ENCODE results near the gene KCNJ9. TPM values are rescaled to one million over a fixed set of nuclear protein-coding genes. Genes with fewer than 3 reads are reported as not detected.
"Not testable (repeated sequence)": the region's sequence is repeated elsewhere in the genome, so short reads cannot be mapped to it uniquely, and the experiment has no call there.

KCNJ9 gene
- not detected for total RNA-seq

DNA sequence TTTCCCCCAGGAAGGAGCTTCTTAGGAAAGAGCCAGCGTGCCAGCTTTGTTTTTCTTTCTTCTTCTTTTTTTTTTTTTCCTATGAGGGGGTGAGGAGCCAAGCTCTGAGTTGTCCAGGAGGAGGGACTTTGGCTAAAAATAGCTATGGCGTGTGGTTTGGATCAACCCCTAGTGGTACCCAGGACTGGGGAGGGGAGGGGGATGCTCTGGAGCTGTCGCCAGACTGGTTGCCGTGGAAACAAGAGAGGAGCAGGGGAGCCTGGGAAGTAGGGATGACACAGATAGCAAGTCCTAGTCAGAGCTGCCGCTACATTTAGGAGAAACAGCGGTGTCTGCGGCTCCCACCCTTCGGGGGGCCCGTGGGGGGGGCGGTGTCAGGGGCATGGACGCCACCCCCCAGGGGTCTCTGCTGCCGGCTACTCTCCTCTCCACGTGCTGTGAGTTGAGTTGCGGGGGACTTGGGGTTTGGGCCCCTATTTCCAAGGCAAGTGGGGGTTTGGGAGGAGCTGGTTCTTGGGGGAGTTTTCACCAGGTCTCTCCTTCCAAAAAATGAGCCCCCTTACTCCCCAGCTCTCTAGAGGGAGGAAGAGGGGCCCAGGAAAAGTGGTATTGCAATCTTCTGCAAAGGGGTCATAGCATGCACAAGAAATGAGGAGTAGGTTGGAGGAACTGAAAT, at the start of gene KCNJ9:
Gene KCNJ9 (plus strand): TSS at position 278 of the 676 bp plus-strand sequence. CDS start 2,493 bp downstream, outside the sequence.
- POLR2A ChIA-PET, result no interaction called here
- CTCF ChIA-PET, result interaction anchor here (0.7 to 7.0 kb wide), 4 partner anchors 29 to 49 kb away, joined by 3 to 56 read pairs (median 3); partner anchors contain the start of gene PIGM

DNA sequence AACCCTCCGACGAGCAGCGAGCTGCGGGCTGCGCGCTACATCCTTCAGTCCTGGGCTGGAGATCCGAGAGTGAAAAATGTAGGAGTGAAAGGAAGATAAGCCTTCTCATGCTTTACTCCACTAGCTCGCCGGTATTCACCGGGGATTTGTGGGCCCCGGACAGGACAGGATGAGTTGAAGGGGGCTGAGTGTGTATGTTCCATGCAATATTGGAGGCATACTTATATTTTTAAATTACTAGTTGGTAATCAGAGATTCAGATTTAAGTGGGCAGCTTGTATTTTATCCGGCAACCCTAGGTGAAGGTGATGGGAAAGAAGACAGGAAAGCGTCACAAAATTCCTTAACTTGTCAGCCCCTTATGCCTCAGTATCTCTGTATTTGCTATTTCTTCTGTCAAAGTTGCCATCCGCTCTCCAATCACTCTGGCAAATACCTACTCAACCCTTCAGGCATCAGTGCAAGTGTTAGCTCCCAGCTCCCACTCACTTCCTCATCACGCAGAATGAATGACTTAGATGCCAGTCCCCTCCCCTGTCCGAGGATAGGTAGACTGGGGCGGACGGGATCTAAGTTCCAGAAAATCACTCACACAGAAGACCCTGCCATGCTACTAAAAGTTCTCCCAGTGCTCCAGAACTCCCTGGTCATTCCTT, 49.0 kb upstream of the KCNJ9 start:
- CTCF ChIA-PET, result interaction anchor here (1.0 to 2.2 kb wide), 5 partner anchors 10 to 49 kb away, joined by 3 to 14 read pairs (median 4); partner anchors contain the start of gene KCNJ9
- POLR2A ChIA-PET, result interaction anchor here (0.8 kb wide), 1 partner anchor 38 kb away, joined by 3 read pairs; no protein-coding TSS in a partner anchor

DNA sequence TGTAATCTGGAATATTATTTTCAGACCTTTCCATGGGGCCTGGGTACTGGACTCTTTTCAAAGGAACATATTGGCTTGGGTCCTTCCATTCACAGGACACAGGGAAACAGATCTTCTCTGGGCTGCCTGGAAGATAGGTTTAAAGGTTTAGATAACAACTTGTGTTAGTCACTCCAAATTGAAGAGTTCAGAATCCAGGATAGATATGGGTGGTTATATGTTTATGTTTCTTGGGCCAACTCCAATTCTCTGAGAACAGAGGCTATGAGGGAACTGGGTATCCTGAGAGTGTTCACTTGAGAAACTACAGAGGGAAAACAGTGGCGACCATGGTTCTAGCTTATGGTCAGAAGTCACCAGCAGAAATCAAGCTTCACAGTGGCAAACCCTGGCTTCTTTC, 40.9 kb upstream of the KCNJ9 start:
- ChIA-PET CTCF (no interaction called here), POLR2A (no interaction called here)

DNA sequence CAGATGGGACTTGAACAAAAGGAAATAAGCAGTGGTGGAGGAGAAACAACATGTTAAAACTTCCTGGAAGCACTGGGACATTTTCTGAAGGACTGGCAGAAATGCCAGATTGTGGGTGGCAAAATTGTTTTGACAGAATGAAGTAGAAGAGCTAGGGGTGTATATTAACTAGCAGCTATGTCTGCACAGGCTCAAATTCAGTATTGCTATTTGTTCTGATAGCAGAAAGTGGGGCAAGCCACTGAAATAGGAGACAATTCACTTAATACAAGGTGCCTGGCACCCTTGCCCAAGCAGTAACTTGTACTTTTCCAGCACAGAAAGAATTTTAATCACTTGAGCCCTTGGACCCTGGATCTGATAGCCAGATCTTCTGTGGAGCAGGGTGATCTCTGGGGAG, 37.8 kb upstream of the KCNJ9 start:
- POLR2A ChIA-PET, result no interaction called here

DNA sequence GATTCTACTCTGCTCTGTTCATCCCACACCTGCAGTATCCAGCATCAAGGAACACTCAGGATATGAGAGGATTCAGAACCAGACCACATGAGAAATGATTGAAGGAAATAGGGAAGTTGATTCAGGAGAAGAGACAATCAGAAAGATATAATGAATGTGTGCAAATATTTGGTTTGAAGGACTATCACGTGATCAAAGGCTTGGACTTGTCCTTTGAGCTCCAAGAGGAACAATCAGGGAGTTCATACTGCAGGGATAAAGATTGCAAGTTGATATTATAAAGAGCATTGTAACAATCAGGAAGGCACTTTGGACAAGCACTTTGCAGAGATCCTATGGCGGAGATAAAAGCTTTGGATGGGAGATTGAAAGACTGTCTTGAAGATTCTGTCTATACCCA, 35.7 kb upstream of the KCNJ9 start:
- POLR2A ChIA-PET, result no interaction called here
- CTCF ChIA-PET, result interaction anchor here (1.1 to 4.2 kb wide), 12 partner anchors 8 to 40 kb away, joined by 3 to 56 read pairs (median 5); partner anchors contain the start of genes KCNJ9 and PIGM

More for the DNA sequence above, 37.8 kb upstream of the KCNJ9 start:
- CTCF ChIA-PET, result no interaction called here

DNA sequence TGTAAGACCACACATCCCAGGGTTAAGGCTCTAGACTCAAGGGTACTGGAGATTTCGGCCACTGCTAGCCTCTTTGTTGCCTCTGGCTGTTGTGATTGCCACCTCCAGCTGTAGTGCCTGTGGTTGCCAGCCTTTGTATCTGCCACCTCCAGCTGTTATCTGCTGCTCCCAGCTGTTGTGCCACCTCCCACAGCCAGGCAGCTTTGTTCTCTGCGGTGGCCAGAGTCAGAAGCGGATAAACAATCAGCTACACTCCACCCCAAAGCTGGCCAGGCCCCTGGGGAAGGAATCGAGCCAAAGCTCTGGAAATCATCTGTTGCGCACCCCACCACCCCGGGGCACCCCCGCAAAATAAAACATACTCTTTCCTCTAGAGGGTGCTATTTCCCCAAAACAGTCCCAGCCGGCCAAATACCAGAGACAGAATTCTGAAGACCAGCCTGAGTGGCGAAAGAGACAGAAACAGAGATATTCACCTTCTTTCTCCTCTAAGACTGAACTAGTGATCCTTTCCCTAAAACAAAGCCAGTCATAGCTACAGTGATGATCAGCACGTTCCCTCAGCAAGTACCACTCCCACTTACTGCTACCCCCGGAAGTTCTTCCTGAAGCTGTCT, 34.7 kb upstream of the KCNJ9 start:
- ChIA-PET POLR2A (no interaction called here), CTCF (interaction anchor here (0.5 to 4.2 kb wide), 19 partner anchors 8 to 142 kb away, joined by 3 to 56 read pairs (median 4); partner anchors contain the start of genes IGSF8, KCNJ9 and PIGM)

DNA sequence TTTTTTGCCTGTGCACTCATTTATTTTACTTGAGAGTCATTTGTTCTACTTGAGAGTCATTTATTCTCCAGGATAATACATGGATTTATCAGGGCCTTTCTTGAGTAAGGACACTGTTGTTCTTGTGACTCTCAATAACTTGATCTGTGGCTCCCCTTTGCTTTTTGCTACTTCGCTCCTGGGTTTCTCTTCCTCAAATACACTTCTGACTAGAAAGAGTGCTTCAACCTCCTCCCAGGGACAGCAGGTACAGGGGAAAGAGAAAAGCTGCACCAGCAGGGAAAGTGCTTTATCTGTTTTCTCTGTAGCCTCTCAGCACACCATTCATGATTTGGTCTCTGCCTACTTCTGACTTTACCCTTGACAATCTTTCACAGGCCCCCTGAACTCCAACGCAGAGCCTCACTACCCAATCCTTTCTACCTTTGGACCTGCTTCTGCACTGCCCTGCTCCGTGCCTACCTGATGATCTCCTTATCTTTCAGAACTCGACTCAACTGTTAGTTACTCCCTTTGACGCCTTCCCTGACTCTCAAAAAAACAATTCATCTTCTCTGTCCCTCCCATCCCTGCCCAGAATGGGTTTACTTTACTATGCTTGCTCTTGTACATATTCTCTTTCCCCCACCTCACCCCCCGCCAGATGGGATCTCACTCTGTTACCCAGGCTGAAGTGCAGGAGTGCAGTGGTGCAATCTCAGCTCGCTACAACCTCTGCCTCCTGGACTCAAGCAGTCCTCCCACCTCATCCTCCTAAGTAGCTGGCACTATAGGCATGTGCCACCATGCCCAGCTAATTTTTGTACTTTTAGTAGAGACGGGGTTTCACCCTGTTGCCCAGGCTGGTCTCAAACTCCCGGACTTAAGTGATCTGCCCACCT, 34.0 kb upstream of the KCNJ9 start:
- CTCF ChIA-PET, result interaction anchor here (0.5 to 4.2 kb wide), 11 partner anchors 7 to 143 kb away, joined by 3 to 56 read pairs (median 7); partner anchors contain the start of genes KCNJ9 and PIGM

DNA sequence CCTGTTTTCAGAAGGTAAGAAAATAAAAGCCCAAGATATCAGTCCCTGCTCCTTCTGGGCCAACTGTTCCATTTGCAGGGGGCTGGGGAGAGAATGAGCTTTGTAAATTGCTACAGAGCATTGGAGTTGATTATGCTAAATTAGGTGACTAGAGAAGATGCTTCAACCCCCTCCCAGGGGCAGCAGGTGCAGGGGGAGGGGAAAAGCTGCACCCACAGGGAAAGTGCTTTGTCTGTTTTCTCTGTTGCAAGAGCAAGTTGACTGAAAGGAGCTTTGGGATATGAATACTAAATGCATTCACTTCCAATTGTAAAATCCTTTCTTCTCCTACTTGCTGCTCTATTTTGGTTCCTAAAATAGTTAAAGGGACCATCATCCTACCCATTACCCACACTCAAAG, 33.0 kb upstream of the KCNJ9 start:
- ChIA-PET CTCF (interaction anchor here (4.2 kb wide), 1 partner anchor 38 kb away, joined by 37 read pairs; no protein-coding TSS in a partner anchor), POLR2A (no interaction called here)

More for the DNA sequence above, 34.0 kb upstream of the KCNJ9 start:
- POLR2A ChIA-PET, result no interaction called here

DNA sequence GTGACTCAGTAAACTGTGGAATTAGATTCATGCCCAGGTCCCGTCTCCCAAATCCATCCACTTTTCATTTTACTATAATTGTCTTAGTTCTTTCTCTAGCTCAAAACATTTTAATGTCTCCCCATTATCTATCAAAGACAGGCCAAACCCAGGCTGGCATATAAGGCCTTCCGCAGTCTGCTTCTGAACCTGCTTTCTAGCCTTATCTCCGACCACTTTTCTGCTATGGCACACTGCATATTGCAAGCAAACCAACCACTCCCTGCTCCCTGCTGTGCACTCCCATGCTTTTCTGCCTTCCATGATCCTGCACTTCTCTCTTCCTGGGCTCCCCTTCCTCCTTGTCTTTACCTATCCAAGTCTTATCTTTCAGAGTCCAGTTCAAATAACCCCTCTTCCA, 32.2 kb upstream of the KCNJ9 start:
- ChIA-PET POLR2A (no interaction called here), CTCF (interaction anchor here (4.2 kb wide), 1 partner anchor 37 kb away, joined by 37 read pairs; no protein-coding TSS in a partner anchor)

DNA sequence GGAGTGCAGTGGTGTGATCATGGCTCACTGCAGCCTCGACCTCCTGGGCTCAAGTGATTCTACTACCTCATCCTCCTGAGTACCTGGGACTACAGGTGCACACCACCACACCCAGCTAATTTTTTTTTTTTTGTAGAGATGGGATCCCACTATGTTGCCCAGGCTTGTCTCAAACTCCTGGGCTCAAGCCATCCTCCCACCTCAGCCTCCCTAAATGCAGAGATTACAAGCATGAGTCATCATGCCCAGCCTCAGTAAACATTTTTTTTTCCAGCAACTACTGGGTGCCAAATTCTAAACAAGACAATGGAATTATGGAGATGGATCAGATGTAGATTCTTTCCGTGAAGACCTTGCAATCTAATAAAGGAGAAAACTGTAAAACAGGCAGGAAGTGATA, 31.2 kb upstream of the KCNJ9 start:
- CTCF ChIA-PET, result interaction anchor here (1.2 to 1.3 kb wide), 2 partner anchors 28 to 35 kb away, joined by 3 read pairs; no protein-coding TSS in a partner anchor
- POLR2A ChIA-PET, result not testable (repeated sequence)

DNA sequence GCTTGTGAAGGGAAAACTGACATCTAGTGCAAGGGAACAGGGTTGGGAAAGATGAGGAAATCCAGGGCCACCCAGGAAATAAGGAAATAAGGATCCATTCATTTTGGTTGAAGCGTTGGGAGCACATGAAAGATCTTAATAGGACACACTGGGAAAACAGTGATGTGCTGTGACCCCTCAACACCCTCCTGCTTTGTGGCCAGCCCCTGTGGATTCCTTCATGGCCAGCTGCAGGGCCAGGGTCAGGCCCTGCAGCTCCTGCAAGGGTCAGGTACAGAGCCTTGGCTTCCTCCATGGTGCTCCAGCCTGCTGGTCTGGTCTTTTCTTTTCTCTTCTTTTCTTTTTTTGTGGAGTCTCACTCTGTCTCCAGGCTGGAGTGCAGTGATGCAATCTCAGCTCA, 30.7 kb upstream of the KCNJ9 start:
- CTCF ChIA-PET, result interaction anchor here (1.2 to 1.3 kb wide), 2 partner anchors 28 to 35 kb away, joined by 3 read pairs; no protein-coding TSS in a partner anchor
- POLR2A ChIA-PET, result no interaction called here

DNA sequence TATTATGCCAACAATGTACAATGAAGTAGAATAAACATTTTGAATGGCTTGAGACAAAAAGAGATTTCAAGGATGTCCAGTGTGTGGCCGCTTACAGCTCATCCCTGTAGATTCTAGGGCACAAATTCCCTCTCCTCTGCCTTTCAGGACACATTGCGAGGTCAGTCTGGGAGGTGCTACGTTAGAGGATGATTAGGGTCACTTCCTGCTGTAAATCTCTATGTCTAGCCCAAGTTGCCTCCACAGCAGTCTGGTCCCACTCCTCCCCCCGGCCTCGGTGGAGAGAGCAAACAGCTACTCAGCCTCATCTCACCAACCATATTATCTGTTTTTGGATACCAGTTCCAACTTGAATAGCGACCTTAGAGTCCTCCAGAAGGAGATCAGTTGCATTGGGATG, 28.4 kb upstream of the KCNJ9 start:
- ChIA-PET POLR2A (no interaction called here), CTCF (interaction anchor here (0.8 to 1.0 kb wide), 2 partner anchors 14 to 29 kb away, joined by 3 read pairs; partner anchors contain the start of gene KCNJ9)

DNA sequence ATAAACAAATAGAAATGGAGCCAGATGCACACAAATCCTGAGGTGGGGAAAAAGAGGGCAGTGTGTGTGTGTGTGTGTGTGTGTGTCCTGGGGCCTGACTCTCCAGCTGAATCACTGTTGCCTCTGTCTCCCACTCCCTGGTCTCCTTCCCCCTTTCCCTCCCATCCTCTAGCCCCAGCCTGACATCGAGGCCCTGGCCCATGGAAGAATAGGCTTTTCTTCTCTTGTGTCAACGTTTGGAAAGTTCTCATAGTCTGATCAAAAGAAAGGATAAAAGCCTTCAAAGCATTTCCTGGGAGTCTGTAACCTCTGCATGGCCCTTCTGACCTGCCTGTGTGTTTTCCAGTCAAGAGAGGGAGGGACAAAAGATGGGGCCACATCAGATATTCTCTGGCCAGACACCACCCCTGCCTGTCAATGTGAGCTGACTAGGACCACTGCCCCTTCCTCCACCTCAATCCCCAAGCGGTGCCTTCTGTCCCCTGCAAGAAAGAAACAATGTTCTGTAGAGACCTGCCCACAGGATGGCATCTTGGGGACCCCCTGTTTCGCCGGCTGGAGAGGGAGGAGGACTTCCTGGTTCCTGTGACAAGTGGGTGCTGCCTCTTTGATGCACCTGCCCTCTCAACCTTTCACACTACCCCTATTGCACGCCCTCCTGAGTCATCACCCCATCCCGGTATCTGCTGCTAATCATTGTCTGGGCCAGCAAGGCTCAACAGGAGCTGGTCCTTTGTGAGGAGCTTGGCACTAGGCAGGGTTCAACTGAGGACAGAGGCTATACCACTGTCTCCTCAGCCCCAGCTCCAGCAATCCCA, 27.6 kb upstream of the KCNJ9 start:
- POLR2A ChIA-PET, result no interaction called here
- CTCF ChIA-PET, result interaction anchor here (1.2 to 1.6 kb wide), 2 partner anchors 7 to 32 kb away, joined by 4 to 7 read pairs; no protein-coding TSS in a partner anchor

DNA sequence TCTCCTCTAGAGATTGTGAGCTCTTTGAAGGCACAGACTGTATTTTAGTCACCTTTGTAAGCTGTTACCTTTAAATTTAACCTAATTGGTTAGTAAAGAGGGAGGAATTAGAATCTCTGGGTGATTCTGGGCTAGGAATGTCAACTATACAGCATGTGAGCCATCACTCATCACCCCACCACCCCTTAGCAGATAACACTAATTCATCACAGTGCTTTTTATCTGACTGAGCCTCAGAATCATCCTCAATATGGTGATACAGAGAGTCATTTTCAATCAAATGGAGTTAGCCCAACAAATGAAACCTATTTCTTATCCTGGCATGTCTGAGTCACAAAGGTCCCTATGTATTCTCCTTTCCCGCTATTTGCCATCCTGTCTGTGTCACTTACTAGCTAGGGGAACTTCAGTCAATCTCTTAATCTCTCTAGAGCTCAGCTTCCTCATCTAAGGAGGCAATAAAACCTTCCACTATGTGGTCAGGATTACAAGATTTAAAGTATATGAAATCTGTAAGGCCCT, 24.6 kb upstream of the KCNJ9 start:
- ChIA-PET CTCF (interaction anchor here (1.2 to 1.3 kb wide), 2 partner anchors 10 to 29 kb away, joined by 4 to 5 read pairs; no protein-coding TSS in a partner anchor), POLR2A (no interaction called here)

DNA sequence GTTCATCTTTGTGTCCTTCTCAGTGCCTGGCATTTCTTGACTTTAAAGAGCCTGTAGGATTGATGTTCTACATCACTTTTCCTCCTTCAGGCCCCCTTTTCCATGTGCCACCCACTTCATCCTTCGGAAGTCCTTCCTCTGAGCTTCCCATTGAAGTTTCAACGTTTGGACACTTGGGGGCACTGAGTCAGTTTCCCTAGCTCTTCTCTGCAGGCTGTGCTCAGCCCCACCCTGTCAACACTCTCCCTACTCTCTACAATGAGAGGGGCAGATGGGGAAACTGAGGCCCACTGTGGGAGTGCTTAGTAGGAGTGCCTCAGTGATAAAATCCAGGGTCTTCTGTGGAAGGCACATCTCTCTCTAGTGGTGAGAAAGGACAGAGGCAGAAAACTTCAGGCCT, 23.3 kb upstream of the KCNJ9 start:
- ChIA-PET CTCF (interaction anchor here (1.0 kb wide), 1 partner anchor 19 kb away, joined by 3 read pairs; no protein-coding TSS in a partner anchor), POLR2A (no interaction called here)

DNA sequence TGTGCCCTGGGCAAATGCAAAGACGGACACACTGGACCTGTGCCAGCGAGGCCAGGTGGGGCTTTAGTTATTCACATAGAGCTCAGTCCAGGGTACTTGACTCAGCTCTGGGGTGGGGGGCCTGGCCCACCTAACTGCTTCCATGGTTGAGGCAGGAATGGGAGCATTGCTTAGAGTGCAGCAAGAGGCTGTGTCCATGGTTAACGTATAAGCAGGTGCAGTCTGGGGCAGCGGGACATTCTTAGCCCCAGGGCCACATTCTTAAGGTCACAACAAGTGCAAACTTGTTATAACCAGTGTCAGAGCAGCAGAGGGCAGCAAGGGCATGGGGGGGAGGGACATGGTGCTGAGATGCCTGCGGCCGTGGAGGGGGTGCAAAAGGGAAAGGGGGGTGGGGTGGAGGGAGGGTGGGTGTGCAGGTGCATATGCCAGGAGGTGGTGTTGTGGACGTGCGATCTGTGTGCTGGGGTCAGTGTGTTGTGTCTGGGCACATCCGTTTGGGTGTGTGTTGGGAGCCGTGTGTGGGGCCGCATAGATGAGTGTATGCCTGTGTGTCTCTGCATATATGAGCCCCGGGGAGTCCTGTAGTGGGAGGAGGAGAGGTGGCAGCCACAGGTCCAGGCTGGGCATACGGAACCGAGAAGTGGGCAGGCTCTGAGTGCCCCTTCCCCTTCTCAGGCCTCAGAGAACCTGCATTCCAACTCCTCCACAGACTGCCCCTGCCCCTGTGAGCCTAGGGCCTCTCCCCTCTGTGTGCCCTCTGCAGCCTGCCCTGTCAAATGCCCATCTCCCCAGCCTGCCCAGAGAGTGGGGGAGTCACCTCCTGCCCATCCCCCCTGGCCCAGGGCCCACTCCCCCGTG, 19.7 kb upstream of the KCNJ9 start:
- ChIA-PET POLR2A (no interaction called here), CTCF (interaction anchor here (3.3 kb wide), 1 partner anchor 17 kb away, joined by 15 read pairs; no protein-coding TSS in a partner anchor)

DNA sequence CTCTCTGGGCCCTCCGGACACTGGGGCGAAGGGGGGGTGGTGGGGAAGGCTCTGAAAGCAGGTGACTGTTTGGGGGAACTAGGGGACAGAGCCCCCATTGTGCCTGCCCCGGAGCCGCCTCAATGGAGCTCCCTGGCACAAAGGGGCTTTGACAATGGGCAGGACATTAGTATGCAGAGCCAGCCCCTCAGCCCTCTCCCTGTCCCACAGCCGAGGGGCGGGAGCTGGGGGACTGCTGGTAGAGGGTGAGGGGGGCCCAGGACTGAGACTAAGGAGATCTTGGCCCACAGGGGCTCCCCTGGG, 19.2 kb upstream of the KCNJ9 start:
- CTCF ChIA-PET, result interaction anchor here (1.8 to 3.3 kb wide), 2 partner anchors 16 to 23 kb away, joined by 4 to 15 read pairs; no protein-coding TSS in a partner anchor
- POLR2A ChIA-PET, result no interaction called here

Data from activated CD8-positive, alpha-beta memory T cell treated with anti-CD3 and anti-CD28 coated beads for 36 hours (primary cell).